Mesendoderm (in vitro differentiated cells): ENCODE results near the gene AP1G2.

Experiments
- DNase-seq: peaks from one replicate; pipeline ENCODE4 v3.0.0; 2013
- H2AK5ac ChIP-seq: 2 replicates; pipeline ENCODE4 v1.6.1; 2013; ENCODE audit warnings: low read length, inconsistent platforms
- H2BK120ac ChIP-seq: 2 replicates; pipeline ENCODE4 v1.6.1; 2013; ENCODE audit warnings: low read depth, mild to moderate bottlenecking, low read length, moderate library complexity, mixed read lengths
- H2BK15ac ChIP-seq: replicated peaks from 2 replicates; pipeline ENCODE4 v1.6.1; 2013; ENCODE audit warnings: low read depth, mild to moderate bottlenecking, moderate library complexity
- H2BK5ac ChIP-seq: 2 replicates; pipeline ENCODE4 v1.6.1; 2013; ENCODE audit warnings: low read length, inconsistent platforms
- H3K18ac ChIP-seq: 2 replicates; pipeline ENCODE4 v1.6.1; 2013; ENCODE audit warnings: mild to moderate bottlenecking, low read length, mixed read lengths
- H3K23ac ChIP-seq: one replicate; pipeline ENCODE4 v1.6.1; 2013; ENCODE audit warnings: low read length
- H3K27ac ChIP-seq: 2 replicates; pipeline ENCODE4 v1.5.1; 2013; ENCODE audit warnings: low read depth, mild to moderate bottlenecking, inconsistent platforms, low read length, moderate library complexity
- H3K27me3 ChIP-seq: 2 replicates; pipeline ENCODE4 v1.6.1; 2013; ENCODE audit warnings: low read length, control low read depth, mild to moderate bottlenecking, inconsistent platforms; ENCODE audit not compliant: insufficient read depth, poor library complexity
- H3K36me3 ChIP-seq: 2 replicates; pipeline ENCODE4 v1.6.1; 2013; ENCODE audit warnings: low read length, inconsistent platforms; ENCODE audit not compliant: control insufficient read depth, insufficient read depth
- H3K4ac ChIP-seq: one replicate; pipeline ENCODE4 v1.6.1; 2013; ENCODE audit warnings: low read depth, mild to moderate bottlenecking, low read length, moderate library complexity
- H3K4me1 ChIP-seq: 2 replicates; pipeline ENCODE4 v1.6.1; 2013; ENCODE audit warnings: low read depth, low read length, inconsistent platforms; ENCODE audit not compliant: control insufficient read depth
- H3K4me2 ChIP-seq: 2 replicates; pipeline ENCODE4 v1.6.1; 2013; ENCODE audit warnings: low read length
- H3K4me3 ChIP-seq: 2 replicates; pipeline ENCODE4 v1.5.1; 2013; ENCODE audit warnings: mild to moderate bottlenecking, low read length
- H3K56ac ChIP-seq: one replicate; pipeline ENCODE4 v1.6.1; 2013; ENCODE audit warnings: low read length
- H3K79me1 ChIP-seq: 2 replicates; pipeline ENCODE4 v1.6.1; 2013; ENCODE audit warnings: low read length, inconsistent platforms
- H3K79me2 ChIP-seq: 2 replicates; pipeline ENCODE4 v1.6.1; 2013; ENCODE audit warnings: mild to moderate bottlenecking, low read length; ENCODE audit not compliant: control insufficient read depth, insufficient read depth
- H3K9ac ChIP-seq: 2 replicates; pipeline ENCODE4 v1.6.1; 2013; ENCODE audit warnings: low read length, inconsistent platforms
- H4K5ac ChIP-seq: one replicate; pipeline ENCODE4 v1.6.1; 2013; ENCODE audit warnings: low read length
- H4K8ac ChIP-seq: one replicate; pipeline ENCODE4 v1.6.1; 2013; ENCODE audit warnings: low read depth, mild to moderate bottlenecking, control low read depth, low read length, moderate library complexity
- WGBS: extraction: QIAGEN DNeasy Blood & Tissue Kit; methylation state at CpG from one replicate; pipeline ENCODE4 v1.1.7; 2013; ENCODE audit warnings: low lambda C conversion rate, missing lambda C conversion rate; ENCODE audit not compliant: insufficient coverage; ENCODE audit errors: extremely low coverage; 5-methylcytosine and 5-hydroxymethylcytosine counted together

Gene AP1G2

GRCh38 chr14:23582906-23583760 is 15.5 kb upstream of the AP1G2 start:
- Histone ChIP-seq H2BK5ac (no peak overlapping the region), H3K9ac (no peak overlapping the region), H3K18ac (no peak overlapping the region), H2AK5ac (no peak overlapping the region), H3K27me3 (no peaks in the 10 kb centered on the region), H3K4ac (no peak overlapping the region), H3K36me3 (no peaks in the 10 kb centered on the region), H2BK120ac (no peak overlapping the region), H3K79me1 (no peaks in the 10 kb centered on the region), H3K4me3 (no peak overlapping the region), H3K23ac (no peak overlapping the region), H3K27ac (no peak overlapping the region), H2BK15ac (no peak overlapping the region), H3K79me2 (no peaks in the 10 kb centered on the region), H3K4me2 (no peak overlapping the region), H3K4me1 (no peaks in the 10 kb centered on the region), H4K5ac (no peak overlapping the region), H4K8ac (no peak overlapping the region), H3K56ac (no peak overlapping the region)
- DNase-seq = no peak
- no CpG with 5 or more reads among the region's 3 CpGs for WGBS

GRCh38 chr14:23580948-23581281 is 13.3 kb upstream of the AP1G2 start:
- H4K8ac ChIP-seq = no peak overlapping the region
- H3K4me1 ChIP-seq = no peaks in the 10 kb centered on the region
- H3K79me1 ChIP-seq = no peaks in the 10 kb centered on the region
- WGBS = no CpG with 5 or more reads among the region's 8 CpGs
- no peak overlapping the region for H3K4me3 ChIP-seq
- H3K9ac ChIP-seq = no peak overlapping the region
- H2BK5ac ChIP-seq = no peak overlapping the region
- H3K36me3 ChIP-seq = no peaks in the 10 kb centered on the region
- H2BK15ac ChIP-seq = no peak overlapping the region
- no peak overlapping the region for H3K56ac ChIP-seq
- H3K27ac ChIP-seq = no peak overlapping the region
- H3K23ac ChIP-seq = no peak overlapping the region
- H3K18ac ChIP-seq = no peak overlapping the region
- H2BK120ac ChIP-seq = no peak overlapping the region
- no peak overlapping the region for H3K4me2 ChIP-seq
- no peak overlapping the region for H2AK5ac ChIP-seq
- no peak overlapping the region for H4K5ac ChIP-seq
- no peak overlapping the region for H3K4ac ChIP-seq
- DNase-seq = no peak
- H3K79me2 ChIP-seq = no peaks in the 10 kb centered on the region
- peaks cover 11% of the 10 kb centered on the region for H3K27me3 ChIP-seq

- Histone ChIP-seq H3K79me1 (no peaks in the 10 kb centered on the region), H3K9ac (no peak overlapping the region), H2AK5ac (no peak overlapping the region), H3K27me3 (peaks cover 11% of the 10 kb centered on the region), H3K4me2 (no peak overlapping the region), H3K27ac (no peak overlapping the region), H4K5ac (no peak overlapping the region), H3K4me3 (no peak overlapping the region), H2BK15ac (no peak overlapping the region), H4K8ac (no peak overlapping the region), H3K36me3 (no peaks in the 10 kb centered on the region), H3K56ac (no peak overlapping the region), H3K79me2 (no peaks in the 10 kb centered on the region), H3K4ac (no peak overlapping the region), H3K23ac (no peak overlapping the region), H2BK5ac (no peak overlapping the region), H3K18ac (no peak overlapping the region), H2BK120ac (no peak overlapping the region), H3K4me1 (no peaks in the 10 kb centered on the region)
- WGBS = no CpG with 5 or more reads among the region's 24 CpGs
- DNase-seq = no peak
Observed at GRCh38 chr14:23580152-23580926, 12.7 kb upstream of the AP1G2 start.

GRCh38 chr14:23579739-23580138 is 12.1 kb upstream of the AP1G2 start:
- H4K8ac ChIP-seq = no peak overlapping the region
- H3K18ac ChIP-seq = no peak overlapping the region
- no peak overlapping the region for H3K56ac ChIP-seq
- H3K4ac ChIP-seq = no peak overlapping the region
- no peak overlapping the region for H3K4me2 ChIP-seq
- H2AK5ac ChIP-seq = no peak overlapping the region
- no peaks in the 10 kb centered on the region for H3K79me1 ChIP-seq
- H3K4me3 ChIP-seq = no peak overlapping the region
- H3K23ac ChIP-seq = no peak overlapping the region
- no peaks in the 10 kb centered on the region for H3K4me1 ChIP-seq
- no peak overlapping the region for H3K9ac ChIP-seq
- H3K79me2 ChIP-seq = no peaks in the 10 kb centered on the region
- H2BK120ac ChIP-seq = no peak overlapping the region
- H4K5ac ChIP-seq = no peak overlapping the region
- no peaks in the 10 kb centered on the region for H3K36me3 ChIP-seq
- no peak overlapping the region for H2BK15ac ChIP-seq
- H2BK5ac ChIP-seq = no peak overlapping the region
- H3K27me3 ChIP-seq = peaks cover 11% of the 10 kb centered on the region
- no peak for DNase-seq
- H3K27ac ChIP-seq = no peak overlapping the region

- H4K8ac ChIP-seq = no peak overlapping the region
Observed at GRCh38 chr14:23579311-23579630, 11.7 kb upstream of the AP1G2 start.

More at GRCh38 chr14:23579311-23579630, 11.7 kb upstream of the AP1G2 start:
- Histone ChIP-seq H3K36me3 (no peaks in the 10 kb centered on the region), H2BK5ac (no peak overlapping the region), H3K18ac (no peak overlapping the region), H3K4me3 (no peak overlapping the region), H3K79me1 (no peaks in the 10 kb centered on the region), H3K9ac (no peak overlapping the region), H3K56ac (no peak overlapping the region), H3K4ac (no peak overlapping the region), H3K27ac (no peak overlapping the region), H2BK15ac (no peak overlapping the region), H2AK5ac (no peak overlapping the region), H2BK120ac (no peak overlapping the region), H3K27me3 (peaks cover 11% of the 10 kb centered on the region), H3K4me1 (no peaks in the 10 kb centered on the region), H4K5ac (no peak overlapping the region), H3K4me2 (no peak overlapping the region), H3K79me2 (no peaks in the 10 kb centered on the region), H3K23ac (no peak overlapping the region)
- no CpG with 5 or more reads among the region's 3 CpGs for WGBS
- DNase-seq = no peak
